GM19240 (cell line): ENCODE data around the gene TMEM269.

ENCODE experiments used
- DNase-seq: peaks from one replicate; pipeline ENCODE4 v3.0.0; 2011; ENCODE audit warnings: low spot score; ENCODE audit not compliant: insufficient read length

TMEM269 gene

DNA sequence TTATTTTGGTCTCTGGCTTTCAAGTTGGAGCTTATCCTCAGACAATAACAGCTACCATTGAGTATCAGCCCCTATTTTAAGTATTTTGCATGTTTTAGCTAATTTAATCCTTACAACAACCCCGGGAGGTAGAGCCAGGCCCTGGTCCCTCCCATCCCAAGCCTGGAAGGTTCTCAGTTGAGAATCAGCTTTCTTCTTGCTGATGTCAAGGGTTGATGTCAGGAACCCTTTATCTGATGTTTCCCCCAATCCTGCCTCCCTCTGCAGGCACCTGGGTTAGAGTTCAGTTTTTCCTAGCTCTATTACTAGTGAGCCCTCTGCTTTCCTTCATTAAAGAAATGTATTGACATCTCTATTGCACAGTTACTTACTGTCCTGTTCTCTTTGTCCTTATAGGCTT is 36.0 kb downstream of the TMEM269 start:
- DNase-seq: no peak

- no peak for DNase-seq
Observed at GRCh38 chr1:42821690-42822089, 36.9 kb downstream of the TMEM269 start.

DNA sequence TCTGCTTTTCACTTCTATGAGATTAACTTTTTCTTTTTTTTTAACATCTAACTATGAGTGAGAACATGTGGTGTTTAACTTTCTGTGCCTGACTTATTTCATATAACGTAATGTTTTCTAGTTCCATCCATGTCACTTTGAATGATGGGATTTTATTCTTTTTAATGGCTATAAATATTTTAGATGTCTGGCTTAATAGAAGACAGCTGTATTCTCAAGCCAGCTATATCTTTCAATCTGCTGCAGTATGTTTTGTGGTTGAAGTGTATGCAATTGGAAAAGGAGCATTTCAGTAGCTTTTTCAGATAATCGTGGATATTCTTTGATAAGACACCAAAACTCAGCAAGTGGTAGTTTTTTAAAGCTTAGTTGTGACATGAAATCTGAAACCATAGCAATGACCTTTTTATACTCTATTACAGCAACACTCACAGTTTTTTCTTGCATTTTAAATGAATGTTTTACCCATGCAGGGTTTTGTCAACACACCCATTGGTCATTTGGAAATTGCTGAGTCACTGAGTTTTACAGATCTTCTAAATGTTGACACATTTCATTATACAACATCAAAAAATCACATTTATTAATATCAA is 38.1 kb downstream of the TMEM269 start:
- no peak for DNase-seq

DNA sequence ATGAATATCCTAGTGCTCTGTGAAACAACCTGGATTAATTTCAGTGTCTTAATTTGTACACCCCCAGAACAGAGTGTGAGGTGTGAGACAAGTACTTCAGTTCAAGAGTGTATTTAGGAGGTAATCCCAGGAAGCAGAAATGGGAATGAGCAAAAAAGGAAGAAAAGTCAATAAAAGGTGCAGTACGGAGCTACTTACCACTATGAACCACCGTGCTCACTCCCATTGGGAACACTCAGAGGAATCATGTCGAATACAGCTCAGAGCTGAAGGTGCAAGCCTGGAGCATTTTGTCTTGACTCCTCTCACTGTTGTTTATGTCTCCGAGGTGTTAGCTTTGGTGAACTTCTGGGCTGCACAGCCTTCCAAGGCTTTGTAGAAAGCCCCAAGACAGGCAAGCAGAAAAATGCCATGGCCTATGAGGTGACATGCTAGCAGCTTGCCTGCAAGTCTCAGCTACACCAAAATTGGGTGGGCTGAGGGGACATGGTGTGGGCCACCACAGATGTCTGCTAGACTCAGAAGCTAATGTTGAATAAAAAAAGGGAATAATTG is 39.8 kb downstream of the TMEM269 start:
- DNase-seq: no peak

DNA sequence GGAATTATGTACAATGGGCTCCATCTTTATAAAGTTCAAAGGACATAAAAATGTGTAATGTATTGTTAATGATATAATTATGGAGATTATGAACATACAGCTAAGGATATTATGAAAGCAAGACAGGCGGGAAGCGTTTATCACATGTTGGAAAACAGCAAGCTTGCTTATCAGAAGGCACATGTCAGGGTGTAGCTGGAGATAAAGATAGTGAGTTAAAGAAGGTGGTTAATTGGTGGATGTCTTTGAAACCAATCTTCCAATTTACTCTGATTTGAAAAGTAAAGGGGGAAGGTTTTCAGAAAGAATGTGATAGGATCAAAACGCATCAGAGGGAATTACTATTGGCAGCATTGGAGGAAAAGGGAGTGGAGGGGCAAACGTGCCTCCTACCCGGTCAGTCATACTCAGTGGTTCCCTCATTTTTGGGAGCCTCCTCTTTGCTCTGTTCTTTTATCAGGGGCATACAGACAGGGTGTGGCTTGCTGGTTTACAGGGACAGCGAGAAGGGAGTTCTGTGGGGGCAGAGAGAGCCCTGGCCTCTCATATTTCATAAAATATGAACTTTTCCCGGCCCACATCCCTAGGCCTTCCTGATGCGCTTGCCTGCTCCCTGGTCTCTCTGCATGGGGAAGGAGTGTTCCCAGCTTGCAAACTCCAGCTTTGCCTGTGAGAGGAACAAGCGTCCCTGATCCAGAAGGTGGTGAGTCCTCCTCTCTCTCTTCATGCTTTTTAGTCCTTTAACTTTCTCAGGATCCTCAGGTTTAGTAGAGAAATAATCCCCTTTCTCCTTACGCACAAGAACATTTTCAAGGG is 40.5 kb downstream of the TMEM269 start:
- no peak for DNase-seq

- DNase-seq: no peak
Observed at GRCh38 chr1:42830631-42831030, 45.8 kb downstream of the TMEM269 start.

DNA sequence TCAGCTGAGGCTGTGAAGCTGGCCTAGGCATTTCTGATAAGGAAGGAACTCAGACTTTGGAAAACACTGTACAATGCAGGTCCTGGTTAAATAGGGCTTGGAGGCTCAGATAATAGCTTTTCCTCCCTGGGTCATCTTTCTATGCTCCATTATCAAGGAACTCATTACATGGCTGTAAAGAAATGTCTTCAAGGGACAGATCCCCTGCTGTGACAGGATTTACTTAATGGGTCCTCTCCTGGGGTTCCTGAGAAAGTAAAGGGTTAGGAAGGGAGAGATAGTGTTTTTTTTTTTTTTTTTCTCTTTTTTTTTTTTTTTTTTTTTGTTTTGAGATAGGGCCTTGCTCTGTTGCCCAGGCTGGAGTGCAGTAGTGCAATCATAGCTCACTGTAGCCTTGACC is 46.5 kb downstream of the TMEM269 start:
- DNase-seq: no peak

DNA sequence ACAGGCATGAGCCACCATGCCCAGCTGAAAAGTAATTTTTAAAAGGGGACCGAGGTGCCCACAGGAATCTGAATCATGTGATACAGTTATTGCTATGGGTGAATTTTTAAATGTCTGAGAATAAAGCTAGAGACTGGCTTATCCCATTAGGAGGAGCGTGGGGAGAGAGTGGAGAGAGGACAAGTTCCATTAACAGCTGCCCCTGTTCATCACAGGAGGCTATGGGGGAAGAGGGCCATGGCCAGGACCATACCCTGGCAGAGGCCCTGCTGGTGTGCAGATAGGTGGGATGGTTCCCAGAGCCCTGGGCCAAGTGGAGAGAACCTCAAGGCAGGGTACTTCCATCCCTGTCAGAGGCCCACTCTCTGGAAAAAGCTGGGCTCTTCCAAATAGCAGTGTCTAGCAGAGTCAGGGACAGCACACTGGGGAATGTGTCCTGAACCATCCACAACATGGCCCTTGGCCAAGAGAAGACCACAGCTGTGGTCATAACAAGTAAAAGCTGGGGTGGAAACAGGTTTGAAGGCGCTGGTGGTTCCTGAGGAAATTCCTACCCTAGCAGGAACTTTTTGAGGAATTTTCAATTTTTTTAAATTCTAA is 48.0 kb downstream of the TMEM269 start:
- DNase-seq: no peak

- no peak for DNase-seq
Observed at GRCh38 chr1:42833981-42834380, 49.2 kb downstream of the TMEM269 start.

GRCh38 chr1:42834803-42835202 is 50.0 kb downstream of the TMEM269 start:
- DNase-seq: no peak

DNA sequence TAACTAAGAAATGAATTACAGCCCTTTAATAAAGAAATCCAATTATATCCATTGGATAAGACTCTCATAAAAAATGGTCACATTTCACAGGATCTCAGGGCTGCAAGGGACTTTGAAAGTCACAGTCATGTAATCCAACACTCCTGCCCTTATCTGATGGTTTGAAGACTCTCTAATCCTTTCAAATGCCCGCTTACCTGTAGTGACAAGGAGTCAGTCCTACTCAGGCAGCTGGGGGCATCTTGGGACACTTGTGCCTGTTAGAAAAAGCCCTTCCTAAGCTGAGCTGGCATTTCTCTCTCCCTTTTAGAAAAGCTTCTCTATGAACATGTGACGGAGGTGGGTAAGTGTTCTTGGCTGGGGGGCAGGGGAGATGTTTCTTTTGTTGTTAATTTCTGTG is 50.6 kb downstream of the TMEM269 start:
- DNase-seq: no peak

GRCh38 chr1:42837709-42838108 is 52.9 kb downstream of the TMEM269 start:
- no peak for DNase-seq

DNA sequence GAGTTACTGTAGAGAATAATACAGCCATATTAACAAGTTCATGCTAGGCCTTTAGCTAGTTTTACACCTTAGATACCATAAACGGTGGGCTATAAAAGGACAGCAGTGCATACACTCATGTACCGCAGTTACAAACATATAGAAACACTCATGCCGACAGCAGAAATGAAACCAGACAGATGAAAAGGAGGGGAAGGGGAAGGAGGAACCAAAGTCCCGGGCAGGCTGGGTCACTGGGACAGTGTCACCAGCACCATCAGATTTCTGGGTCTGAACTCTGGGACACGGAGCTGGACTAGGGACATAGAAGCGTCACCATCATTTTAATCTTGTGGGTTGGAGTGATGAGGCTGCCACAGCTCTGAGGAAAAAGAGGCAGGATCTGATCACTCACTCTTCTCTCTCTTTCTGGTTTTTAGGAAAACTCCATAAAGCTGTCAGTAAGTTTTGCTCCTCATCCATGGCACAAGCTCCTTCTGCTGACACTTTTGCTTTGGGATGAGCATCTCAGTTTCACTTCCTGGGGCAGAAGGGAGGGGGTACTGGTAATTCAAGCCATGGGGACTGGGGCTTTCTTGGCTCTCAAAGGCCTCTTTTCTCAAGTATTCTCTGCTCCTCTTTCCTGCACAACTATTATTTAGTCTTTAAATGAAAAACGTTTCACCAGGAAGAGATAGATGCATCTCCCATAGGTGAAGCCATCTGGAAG is 53.8 kb downstream of the TMEM269 start:
- DNase-seq: no peak

- DNase-seq: no peak
Observed at GRCh38 chr1:42841010-42841409, 56.2 kb downstream of the TMEM269 start.

- DNase-seq: no peak
Observed at GRCh38 chr1:42841440-42842147, 56.8 kb downstream of the TMEM269 start.

GRCh38 chr1:42844592-42845140 is 59.9 kb downstream of the TMEM269 start:
- DNase-seq: no peak

- DNase-seq: no peak
Observed at GRCh38 chr1:42845193-42845592, 60.4 kb downstream of the TMEM269 start.

- DNase-seq: no peak
Observed at GRCh38 chr1:42845866-42846256, 61.1 kb downstream of the TMEM269 start.

- peak; percentile 93 for DNase-seq
Observed at GRCh38 chr1:42846257-42847110, 61.7 kb downstream of the TMEM269 start, which contains the start of gene ZNF691. TSS of gene ZNF691 (plus strand) at chr1:42846613. CDS start at chr1:42849659, 3,046 bp downstream.

DNA sequence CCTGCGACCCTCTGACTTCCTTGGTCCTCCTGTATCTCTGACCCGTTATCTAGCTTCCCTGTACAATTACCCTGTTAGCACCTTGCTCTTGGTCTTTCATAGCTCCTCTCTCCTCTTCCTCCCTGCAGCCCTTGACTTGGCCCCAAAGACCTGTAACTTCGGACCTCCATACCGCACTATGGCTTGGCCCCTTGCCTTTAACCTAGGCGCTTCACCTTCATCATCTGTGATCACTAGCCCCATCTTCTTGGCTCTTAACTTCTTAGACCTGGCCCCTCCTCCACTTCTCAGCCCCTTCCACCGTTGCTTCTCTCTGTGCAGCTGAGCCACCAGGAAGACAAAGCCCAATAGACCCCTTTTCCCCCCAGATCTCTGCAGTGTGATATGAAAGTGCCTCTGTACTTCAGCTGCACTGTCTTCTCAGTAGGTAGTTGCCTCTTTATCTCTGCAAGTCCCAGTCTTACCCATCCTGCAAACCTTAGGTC is 62.4 kb downstream of the TMEM269 start:
- no peak for DNase-seq
